HepG2 (cell line): ENCODE data around the gene AGER. TPM values are rescaled to one million over a fixed set of nuclear protein-coding genes. Genes with fewer than 3 reads are reported as not detected.

Experiments
- CHD4 ChIP-seq: fragments of 200-600 bp; sonication (generic); IDR thresholded peaks from 2 replicates; pipeline ENCODE4 v1.7.0; 2017; ENCODE audit warnings: mild to moderate bottlenecking, low read length, borderline replicate concordance
- MYC ChIP-seq: sonication (generic); formaldehyde crosslinking; IDR thresholded peaks from 2 replicates; pipeline ENCODE4 v1.9.0; 2021; ENCODE audit warnings: missing genetic modification reagents, borderline replicate concordance
- PRMT3 ChIP-seq: sonication (generic); formaldehyde crosslinking; IDR thresholded peaks from 2 replicates; pipeline ENCODE4 v1.8.1; 2022; ENCODE audit warnings: low read depth, mild to moderate bottlenecking, moderate library complexity, missing genetic modification reagents, borderline replicate concordance
- SALL2 ChIP-seq: sonication (generic); formaldehyde crosslinking; IDR thresholded peaks from 2 replicates; pipeline ENCODE4 v1.8.1; 2023; ENCODE audit warnings: mild to moderate bottlenecking, missing genetic modification reagents, inconsistent platforms
- ZNF232 ChIP-seq: sonication (generic); formaldehyde crosslinking; IDR thresholded peaks from 2 replicates; pipeline ENCODE4 v1.4.0; 2020; ENCODE audit warnings: missing genetic modification reagents, borderline replicate concordance
- ZNF546 ChIP-seq: sonication (generic); formaldehyde crosslinking; conservative IDR thresholded peaks from 2 replicates; pipeline ENCODE4 v1.8.1; 2023; ENCODE audit warnings: mild to moderate bottlenecking, missing genetic modification reagents
- ZNF616 ChIP-seq: sonication (generic); formaldehyde crosslinking; IDR thresholded peaks from 2 replicates; pipeline ENCODE4 v1.5.0; 2020; ENCODE audit warnings: low read depth, mild to moderate bottlenecking, missing genetic modification reagents
- ZNF781 ChIP-seq: sonication (generic); formaldehyde crosslinking; IDR thresholded peaks from 2 replicates; pipeline ENCODE4 v1.5.1; 2020; ENCODE audit warnings: borderline replicate concordance, mild to moderate bottlenecking, missing genetic modification reagents; ENCODE audit errors: not compliant biosample characterization
- polyA plus RNA-seq, 8 experiments: library from polyadenylated mRNA; depleted of rRNA in 3 of 8; stranded (reverse) in 7 of 8; unstranded in 1 of 8; fragments of >200 nt; fragmentation: Illumina TruSeq in 4 of 8; extraction: Trizol in 4 of 8; gene quantifications; 2 replicates each; pipeline versions ENCODE4 v1.2.1 to v1.2.3, GENCODE V29; 2011 to 2016; ENCODE audit warnings: low read depth in 4 of 8, missing spikeins in 1 of 8, mixed read lengths in 1 of 8; ENCODE audit not compliant: insufficient read depth in 1 of 8
- total RNA-seq, 5 experiments: library from RNA; depleted of rRNA; stranded (reverse); fragments of >200 nt; fragmentation: Illumina TruSeq; extraction: Trizol; gene quantifications; 2 replicates each; pipeline ENCODE4 v1.2.3, GENCODE V29; 2016; ENCODE audit warnings: low read depth in 1 of 5
- TF ChIP-seq, protein P1 (sequence below): sonication (generic); formaldehyde crosslinking; IDR thresholded peaks from 2 replicates; pipeline ENCODE4 v1.4.0; 2020; ENCODE audit warnings: missing genetic modification reagents
- TF ChIP-seq, protein P2 (sequence below): sonication (generic); formaldehyde crosslinking; conservative IDR thresholded peaks from 2 replicates; pipeline ENCODE4 v1.4.0; 2020; ENCODE audit warnings: missing genetic modification reagents
- TF ChIP-seq, protein P3 (sequence below): sonication (generic); formaldehyde crosslinking; conservative IDR thresholded peaks from 2 replicates; pipeline ENCODE4 v1.4.0; 2020; ENCODE audit warnings: missing genetic modification reagents
- TF ChIP-seq, protein P4 (sequence below): sonication (generic); formaldehyde crosslinking; IDR thresholded peaks from 2 replicates; pipeline ENCODE4 v1.4.0; 2020; ENCODE audit warnings: missing genetic modification reagents
- TF ChIP-seq, protein P5 (sequence below): sonication (generic); formaldehyde crosslinking; IDR thresholded peaks from 2 replicates; pipeline ENCODE4 v1.4.0; 2020; ENCODE audit warnings: low read depth, mild to moderate bottlenecking, missing genetic modification reagents
- TF ChIP-seq, protein P6 (sequence below): sonication (generic); formaldehyde crosslinking; IDR thresholded peaks from 2 replicates; pipeline ENCODE4 v1.9.0; 2021; ENCODE audit warnings: missing genetic modification reagents, borderline replicate concordance

AGER gene
- total and polyA plus RNA-seq, 2 of the 13 experiments (the other 11 are each of a cell fraction or from before 2014, with no cell fraction given), result 1.9 to 5.1 TPM

DNA sequence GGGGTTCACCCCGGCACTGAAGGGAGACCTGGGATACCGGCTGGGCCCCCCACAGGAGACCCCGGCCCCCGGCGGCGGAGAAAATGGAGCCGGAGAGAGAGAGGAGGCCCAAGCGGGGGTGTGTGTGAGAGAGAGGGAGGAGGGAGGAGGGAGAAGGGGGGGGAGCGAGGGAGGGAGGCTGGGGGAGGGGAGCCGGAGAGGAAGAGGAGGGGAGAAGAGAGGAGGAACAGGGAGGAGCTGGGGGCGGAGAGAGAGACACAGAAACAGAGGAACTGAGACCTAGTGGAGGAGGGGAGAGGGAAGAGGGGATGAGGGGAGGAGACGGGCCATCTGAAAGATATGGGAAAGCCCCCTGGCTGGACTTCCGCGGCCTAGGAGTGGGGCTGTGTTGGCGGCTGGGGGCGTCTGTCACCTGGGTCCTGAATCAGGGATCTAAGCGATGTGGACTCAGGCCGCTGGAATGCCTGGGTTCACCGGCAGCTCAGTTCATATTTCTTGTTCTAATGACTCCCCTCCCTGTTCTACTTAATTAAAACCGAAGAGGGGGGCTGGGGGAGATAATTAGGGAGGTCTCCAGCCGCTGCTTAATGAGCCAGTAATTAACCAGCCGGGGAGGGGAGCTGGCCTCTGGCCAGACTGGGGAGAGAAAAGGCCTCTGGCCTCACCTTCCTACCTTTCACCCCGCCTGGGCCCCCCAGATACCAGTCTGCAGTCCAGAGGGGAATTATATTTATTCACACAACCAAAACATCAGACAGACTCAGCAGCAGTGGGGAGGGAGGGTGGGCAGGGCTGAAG, 6.2 kb upstream of the AGER start, which contains the start of gene PBX2 (continued):
- TF ChIP-seq, protein P1, sequence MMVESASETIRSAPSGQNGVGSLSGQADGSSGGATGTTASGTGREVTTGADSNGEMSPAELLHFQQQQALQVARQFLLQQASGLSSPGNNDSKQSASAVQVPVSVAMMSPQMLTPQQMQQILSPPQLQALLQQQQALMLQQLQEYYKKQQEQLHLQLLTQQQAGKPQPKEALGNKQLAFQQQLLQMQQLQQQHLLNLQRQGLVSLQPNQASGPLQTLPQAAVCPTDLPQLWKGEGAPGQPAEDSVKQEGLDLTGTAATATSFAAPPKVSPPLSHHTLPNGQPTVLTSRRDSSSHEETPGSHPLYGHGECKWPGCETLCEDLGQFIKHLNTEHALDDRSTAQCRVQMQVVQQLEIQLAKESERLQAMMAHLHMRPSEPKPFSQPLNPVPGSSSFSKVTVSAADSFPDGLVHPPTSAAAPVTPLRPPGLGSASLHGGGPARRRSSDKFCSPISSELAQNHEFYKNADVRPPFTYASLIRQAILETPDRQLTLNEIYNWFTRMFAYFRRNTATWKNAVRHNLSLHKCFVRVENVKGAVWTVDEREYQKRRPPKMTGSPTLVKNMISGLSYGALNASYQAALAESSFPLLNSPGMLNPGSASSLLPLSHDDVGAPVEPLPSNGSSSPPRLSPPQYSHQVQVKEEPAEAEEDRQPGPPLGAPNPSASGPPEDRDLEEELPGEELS (CRISPR knock-in tag), result no peak; the same call in 1 of the 2 replicates
- TF ChIP-seq, protein P2, sequence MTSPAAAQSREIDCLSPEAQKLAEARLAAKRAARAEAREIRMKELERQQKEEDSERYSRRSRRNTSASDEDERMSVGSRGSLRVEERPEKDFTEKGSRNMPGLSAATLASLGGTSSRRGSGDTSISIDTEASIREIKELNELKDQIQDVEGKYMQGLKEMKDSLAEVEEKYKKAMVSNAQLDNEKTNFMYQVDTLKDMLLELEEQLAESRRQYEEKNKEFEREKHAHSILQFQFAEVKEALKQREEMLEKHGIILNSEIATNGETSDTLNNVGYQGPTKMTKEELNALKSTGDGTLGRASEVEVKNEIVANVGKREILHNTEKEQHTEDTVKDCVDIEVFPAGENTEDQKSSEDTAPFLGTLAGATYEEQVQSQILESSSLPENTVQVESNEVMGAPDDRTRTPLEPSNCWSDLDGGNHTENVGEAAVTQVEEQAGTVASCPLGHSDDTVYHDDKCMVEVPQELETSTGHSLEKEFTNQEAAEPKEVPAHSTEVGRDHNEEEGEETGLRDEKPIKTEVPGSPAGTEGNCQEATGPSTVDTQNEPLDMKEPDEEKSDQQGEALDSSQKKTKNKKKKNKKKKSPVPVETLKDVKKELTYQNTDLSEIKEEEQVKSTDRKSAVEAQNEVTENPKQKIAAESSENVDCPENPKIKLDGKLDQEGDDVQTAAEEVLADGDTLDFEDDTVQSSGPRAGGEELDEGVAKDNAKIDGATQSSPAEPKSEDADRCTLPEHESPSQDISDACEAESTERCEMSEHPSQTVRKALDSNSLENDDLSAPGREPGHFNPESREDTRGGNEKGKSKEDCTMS (CRISPR knock-in tag), result no peak
- TF ChIP-seq PRMT3 (CRISPR knock-in tag), result no peak
- no peak for TF ChIP-seq CHD4
- no peak for TF ChIP-seq ZNF616 (CRISPR knock-in tag)
- TF ChIP-seq, protein P3, sequence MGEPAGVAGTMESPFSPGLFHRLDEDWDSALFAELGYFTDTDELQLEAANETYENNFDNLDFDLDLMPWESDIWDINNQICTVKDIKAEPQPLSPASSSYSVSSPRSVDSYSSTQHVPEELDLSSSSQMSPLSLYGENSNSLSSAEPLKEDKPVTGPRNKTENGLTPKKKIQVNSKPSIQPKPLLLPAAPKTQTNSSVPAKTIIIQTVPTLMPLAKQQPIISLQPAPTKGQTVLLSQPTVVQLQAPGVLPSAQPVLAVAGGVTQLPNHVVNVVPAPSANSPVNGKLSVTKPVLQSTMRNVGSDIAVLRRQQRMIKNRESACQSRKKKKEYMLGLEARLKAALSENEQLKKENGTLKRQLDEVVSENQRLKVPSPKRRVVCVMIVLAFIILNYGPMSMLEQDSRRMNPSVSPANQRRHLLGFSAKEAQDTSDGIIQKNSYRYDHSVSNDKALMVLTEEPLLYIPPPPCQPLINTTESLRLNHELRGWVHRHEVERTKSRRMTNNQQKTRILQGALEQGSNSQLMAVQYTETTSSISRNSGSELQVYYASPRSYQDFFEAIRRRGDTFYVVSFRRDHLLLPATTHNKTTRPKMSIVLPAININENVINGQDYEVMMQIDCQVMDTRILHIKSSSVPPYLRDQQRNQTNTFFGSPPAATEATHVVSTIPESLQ, result no peak
- TF ChIP-seq, protein P4, sequence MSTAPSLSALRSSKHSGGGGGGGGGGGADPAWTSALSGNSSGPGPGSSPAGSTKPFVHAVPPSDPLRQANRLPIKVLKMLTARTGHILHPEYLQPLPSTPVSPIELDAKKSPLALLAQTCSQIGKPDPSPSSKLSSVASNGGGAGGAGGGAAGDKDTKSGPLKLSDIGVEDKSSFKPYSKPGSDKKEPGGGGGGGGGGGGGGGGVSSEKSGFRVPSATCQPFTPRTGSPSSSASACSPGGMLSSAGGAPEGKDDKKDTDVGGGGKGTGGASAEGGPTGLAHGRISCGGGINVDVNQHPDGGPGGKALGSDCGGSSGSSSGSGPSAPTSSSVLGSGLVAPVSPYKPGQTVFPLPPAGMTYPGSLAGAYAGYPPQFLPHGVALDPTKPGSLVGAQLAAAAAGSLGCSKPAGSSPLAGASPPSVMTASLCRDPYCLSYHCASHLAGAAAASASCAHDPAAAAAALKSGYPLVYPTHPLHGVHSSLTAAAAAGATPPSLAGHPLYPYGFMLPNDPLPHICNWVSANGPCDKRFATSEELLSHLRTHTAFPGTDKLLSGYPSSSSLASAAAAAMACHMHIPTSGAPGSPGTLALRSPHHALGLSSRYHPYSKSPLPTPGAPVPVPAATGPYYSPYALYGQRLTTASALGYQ, result no peak
- TF ChIP-seq ZNF546 (CRISPR knock-in tag), result no peak
- TF ChIP-seq ZNF781, result no peak
- 0 out of 2 replicates have a peak, but pooled peaks have one; percentile 72 for TF ChIP-seq SALL2 (CRISPR knock-in tag)
- TF ChIP-seq, protein P5, sequence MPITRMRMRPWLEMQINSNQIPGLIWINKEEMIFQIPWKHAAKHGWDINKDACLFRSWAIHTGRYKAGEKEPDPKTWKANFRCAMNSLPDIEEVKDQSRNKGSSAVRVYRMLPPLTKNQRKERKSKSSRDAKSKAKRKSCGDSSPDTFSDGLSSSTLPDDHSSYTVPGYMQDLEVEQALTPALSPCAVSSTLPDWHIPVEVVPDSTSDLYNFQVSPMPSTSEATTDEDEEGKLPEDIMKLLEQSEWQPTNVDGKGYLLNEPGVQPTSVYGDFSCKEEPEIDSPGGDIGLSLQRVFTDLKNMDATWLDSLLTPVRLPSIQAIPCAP, result no peak
- no peak; the same call in 1 of the 2 replicates for TF ChIP-seq ZNF232 (CRISPR knock-in tag)
- TF ChIP-seq, protein P6, sequence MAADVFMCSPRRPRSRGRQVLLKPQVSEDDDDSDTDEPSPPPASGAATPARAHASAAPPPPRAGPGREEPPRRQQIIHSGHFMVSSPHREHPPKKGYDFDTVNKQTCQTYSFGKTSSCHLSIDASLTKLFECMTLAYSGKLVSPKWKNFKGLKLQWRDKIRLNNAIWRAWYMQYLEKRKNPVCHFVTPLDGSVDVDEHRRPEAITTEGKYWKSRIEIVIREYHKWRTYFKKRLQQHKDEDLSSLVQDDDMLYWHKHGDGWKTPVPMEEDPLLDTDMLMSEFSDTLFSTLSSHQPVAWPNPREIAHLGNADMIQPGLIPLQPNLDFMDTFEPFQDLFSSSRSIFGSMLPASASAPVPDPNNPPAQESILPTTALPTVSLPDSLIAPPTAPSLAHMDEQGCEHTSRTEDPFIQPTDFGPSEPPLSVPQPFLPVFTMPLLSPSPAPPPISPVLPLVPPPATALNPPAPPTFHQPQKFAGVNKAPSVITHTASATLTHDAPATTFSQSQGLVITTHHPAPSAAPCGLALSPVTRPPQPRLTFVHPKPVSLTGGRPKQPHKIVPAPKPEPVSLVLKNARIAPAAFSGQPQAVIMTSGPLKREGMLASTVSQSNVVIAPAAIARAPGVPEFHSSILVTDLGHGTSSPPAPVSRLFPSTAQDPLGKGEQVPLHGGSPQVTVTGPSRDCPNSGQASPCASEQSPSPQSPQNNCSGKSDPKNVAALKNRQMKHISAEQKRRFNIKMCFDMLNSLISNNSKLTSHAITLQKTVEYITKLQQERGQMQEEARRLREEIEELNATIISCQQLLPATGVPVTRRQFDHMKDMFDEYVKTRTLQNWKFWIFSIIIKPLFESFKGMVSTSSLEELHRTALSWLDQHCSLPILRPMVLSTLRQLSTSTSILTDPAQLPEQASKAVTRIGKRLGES (CRISPR knock-in tag), result no peak
- TF ChIP-seq MYC (CRISPR knock-in tag), result peak; percentile 41; the same call in 1 of the 2 replicates
